GM18508 (cell line): Measurements from ENCODE around the gene FZD7.

Experiments used
- ATAC-seq: cut with Tn5 transposase; IDR thresholded peaks from one replicate; pipeline ENCODE4 v1.9.1; 2021; ENCODE audit warnings: moderate number of reproducible peaks; ENCODE audit not compliant: insufficient read depth, unreplicated experiment

The FZD7 gene

DNA sequence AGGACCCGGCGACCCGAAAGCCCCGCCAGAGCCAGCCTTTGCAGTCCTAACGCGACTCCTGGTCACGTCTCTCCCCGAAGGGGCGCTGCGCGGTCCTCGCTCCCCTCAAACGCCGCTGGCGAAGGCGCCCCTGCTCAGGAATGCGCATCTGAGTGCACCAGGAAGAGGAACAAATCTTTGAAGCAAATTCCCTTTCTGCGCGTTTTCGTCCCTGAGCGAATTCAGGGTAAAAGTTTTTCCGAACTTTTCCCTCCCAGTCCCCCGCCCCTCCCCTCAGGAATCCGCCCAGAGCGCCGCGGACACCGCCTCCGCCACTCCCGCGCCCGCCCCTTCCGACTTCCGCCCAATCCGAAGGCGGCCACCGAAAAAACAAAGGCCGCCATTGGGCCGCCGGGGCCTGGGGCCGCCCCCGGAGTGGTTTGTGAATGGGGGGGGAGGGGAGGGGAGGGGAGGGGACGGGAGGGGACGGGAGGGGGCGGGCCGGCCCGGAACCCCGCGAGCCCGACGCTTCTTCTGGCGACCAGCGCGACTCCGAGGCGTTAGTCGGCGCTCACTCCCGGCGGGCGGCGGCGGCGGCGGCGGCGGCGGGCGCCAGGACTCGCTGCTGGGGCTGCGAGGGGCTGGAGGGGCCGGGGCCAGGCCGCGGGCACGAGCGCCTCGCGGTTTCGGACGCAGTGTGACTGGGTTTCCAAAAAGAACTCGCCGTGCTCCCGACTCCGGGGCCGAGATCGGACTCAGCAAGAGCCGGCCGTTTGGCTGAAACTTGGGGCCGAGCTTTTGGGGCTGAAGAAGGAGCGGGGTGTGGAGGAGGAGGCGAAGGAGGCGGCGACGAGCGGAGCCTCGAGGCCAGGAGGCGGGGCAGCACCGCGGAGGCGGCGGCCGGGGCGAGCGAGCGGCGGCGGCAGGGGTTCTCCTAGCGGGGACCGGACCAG lies at the start of gene FZD7:
TSS of gene FZD7 (plus strand) at position 539 of the 932 bp plus-strand sequence. CDS start 793 bp downstream, outside the sequence.
- no peak for ATAC-seq

DNA sequence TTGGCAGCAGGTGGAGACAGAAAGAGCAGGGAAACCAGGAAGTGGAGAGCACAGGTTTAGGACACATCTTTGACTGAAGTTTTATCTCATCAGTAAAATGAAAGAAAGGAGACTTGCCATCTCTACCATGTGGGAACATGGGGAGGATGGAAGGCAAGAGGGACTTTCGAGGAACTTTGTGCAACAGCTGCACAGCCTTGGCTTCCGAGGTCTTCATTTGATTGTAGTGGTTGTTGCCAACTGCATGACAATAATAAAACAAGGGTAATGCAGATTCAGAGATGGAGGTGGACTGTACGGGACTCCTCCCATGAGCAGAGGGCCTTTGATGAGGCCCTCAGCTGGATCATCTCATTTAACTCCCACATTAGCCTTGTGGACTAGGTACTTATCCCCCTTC lies 49.3 kb upstream of the FZD7 start:
- no peak for ATAC-seq

DNA sequence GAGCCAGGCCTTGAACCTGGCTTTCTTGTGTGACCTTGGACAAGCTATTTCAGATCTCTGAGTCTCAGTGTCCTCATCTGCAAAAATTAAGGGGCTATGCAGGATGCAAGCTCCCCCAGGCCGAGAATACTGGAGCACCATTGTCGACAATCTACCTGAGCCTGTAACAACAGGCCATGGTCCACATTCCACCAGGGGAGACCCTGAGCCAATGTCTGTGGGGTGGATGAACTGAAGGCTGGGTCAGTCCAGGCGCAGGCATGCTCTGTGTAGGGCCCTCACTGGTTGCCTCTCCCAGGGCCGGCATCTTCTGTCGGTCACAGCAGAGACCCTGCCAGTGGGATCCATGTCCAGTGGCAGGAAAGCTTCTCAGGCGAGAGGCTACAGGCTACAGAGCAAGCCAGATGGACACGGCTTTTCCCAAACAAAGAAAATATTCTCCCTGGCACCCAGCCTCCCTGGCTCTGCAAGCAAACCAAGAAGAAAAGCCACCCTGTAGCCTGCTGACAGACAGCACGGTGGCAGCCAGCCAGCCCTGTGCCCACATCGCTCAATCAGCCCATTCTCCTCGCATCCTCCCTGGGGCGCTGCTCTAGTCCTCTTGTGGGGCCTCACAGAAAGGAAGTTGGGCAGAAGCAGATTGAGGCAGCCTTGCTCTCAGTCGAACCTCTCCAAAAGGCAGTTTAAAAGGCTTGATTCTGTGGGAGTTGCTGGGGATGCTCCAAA lies 48.7 kb upstream of the FZD7 start:
- no peak for ATAC-seq

DNA sequence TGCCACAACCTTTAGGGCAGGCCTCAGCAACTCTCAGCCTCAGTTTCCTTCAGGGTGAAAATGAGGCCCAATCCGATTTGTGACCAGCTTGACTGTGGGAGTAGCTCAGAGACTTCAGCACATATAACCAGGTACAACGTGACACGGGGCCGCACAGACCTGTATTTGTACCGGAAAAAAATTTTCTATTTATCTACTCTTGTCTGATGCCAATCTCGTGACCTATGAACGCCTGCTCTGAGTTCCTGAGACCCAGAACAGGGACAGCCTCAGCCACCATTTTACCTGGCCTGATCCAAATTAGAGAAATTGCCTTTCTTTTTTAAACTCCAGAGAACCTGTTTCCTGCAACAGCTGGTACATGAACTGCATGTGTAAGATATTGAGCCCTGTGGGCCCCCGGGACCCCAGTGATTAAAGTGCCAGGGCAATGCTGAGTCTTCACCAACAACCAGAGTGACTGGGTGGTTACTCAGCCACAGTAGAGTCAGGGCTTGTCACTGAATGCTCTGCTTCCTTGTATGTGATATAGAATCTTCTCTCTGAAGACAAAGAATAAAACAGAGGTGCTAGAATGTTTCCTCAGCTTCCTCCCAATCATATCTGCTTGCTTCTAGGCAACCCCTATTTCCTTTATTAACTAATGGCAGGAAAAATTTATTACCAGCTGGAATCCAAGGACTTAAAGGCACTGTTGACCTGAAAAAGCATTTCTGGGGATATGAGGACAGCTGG lies 47.8 kb upstream of the FZD7 start:
- ATAC-seq, result no peak

DNA sequence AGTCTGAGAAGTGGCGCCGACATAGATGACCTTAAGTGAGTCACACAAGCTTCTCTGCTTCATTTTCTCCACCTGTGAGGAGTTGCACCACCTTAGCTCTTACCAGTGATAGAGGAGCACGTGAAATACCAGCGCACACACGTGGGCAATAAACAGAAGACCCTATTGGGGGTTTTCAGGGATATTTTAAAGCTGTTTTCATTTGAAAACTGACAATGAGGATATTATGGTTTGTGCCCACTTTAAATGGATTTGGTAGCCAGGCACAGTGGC lies 47.3 kb upstream of the FZD7 start:
- ATAC-seq, result no peak

DNA sequence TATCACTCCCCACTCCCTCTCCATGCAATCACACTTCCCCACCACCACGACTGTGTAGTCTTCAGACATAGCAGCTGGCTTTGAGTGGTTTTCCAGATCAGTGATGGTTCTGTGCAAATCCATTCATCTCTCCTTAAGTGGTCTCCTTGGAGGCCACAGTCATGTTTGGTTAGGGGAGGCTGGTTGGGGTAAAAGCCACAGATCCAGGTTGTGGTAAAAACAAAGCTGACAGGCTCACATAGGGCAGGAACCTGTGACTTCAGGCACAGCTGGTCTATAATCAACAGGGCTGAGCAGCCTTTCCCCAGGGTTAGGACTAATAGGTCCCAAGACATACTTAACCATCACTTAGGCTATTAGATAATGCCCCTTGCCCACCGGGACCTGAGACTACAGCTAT lies 46.2 kb upstream of the FZD7 start:
- no peak for ATAC-seq

DNA sequence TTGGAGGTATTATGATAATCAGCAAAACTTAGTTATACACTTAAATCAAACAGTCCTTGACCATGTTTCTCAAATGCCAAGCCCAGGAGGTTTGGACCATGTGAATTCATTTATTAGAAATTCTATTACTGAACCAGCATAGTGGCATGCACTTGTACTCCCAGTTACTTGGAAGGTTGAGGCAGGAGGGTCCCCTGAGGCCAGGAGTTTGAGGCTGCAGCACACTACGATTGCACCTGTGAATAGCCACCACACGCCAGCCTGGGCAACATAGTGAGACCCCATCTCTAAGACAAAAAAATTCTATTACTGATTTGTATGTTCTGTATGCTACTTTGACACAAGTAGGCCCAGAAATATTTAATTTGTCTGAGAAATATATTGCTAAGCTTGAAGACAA lies 43.6 kb upstream of the FZD7 start:
- ATAC-seq, result no peak

DNA sequence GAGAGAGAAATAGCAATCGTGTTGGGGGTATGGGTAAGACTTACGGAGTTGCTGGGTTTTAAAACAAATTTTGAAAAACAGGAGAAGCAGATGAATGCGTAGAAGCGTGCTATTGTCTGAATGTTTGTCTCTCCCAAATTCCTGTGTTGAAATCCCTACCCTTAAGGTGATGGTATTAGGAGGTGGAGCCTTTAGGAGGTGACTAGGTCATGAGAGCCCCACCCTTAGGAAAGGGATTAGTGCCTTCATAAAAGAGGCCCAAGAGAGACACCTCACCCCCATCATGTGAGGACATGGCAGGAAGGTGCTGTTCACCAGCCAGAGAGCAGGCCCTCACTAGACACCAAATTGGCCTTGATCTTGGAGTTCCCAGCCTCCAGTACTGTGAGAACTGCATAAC lies 40.7 kb upstream of the FZD7 start:
- ATAC-seq, result no peak

DNA sequence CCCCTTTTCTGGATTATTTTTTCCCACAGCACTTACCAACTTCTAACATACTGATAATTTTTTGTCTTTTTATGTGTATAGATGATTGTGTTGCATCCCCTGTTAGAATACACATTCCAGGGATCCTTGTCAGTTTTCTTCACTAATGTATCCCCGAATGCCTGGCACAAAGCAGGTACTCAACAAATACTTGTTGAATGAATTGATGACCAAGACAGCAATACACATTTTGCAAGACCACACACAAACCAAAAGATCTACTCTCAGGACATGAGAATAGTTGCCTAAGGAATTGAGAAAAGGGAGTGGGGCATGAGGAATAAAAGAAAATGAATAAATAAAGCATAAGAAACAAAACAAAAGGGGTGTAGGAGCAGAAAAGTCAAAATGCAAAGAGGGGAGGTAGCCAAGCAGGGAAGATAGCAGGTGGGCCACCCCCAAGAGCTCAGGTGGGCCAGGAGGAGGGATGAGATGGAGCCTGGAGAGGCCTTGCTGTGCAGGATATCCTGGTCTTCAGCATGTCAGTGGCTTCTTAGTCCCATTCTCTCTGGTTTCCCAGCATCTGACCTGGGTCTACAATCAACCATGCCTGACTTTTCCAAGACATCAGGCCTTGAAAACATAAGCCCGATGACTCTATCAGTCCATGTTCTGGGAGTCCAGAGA lies 38.5 kb upstream of the FZD7 start:
- no peak for ATAC-seq

DNA sequence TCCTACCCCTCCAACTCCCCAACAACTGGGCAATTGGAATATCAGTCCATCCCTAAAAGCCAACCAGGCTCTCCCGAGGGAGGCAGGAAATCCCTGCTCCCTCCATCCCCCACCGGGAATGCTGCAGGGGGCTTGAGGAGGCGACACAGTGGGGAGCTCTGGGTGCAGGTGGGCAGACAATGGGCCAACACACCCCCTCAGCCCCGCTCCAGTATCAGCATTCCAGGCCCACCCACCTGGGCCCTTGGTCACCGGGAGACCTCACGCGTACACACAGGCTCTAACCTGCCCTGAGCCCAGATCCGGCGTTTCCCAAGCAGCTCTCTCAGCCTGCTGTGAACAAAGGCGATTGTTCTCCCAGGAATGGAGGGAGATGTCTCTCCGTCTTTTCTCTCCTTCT lies 37.6 kb upstream of the FZD7 start:
- ATAC-seq, result no peak

DNA sequence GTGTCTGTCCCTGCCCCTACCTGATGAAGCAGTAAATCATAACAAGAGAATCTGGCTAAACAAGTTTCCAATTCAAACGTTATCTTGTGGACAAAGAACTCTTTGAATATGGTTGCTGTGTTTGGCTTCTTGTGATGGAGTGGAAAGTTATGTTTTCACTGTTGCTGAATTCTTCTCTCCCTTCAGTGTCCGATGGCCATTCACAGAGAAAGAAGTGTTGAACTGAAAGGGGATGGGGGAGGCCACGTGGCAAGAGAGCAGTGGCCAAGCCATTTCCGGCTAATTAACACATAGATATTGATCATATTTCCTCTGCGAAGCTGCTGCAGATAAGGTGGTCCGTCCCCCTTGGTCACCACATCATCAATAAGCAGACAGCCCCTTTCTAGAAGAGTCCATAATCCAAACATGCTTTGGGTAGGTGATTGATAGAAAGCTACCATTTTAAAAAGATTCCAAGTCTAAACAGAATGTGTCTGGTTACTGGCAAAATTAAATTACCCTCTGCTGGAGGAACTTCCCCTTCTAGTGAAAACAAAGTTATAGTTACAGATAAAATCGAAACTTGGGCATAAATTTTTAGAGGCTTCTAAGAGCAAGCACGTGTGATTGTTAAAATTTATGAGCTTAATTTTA lies 36.9 kb upstream of the FZD7 start:
- no peak for ATAC-seq

DNA sequence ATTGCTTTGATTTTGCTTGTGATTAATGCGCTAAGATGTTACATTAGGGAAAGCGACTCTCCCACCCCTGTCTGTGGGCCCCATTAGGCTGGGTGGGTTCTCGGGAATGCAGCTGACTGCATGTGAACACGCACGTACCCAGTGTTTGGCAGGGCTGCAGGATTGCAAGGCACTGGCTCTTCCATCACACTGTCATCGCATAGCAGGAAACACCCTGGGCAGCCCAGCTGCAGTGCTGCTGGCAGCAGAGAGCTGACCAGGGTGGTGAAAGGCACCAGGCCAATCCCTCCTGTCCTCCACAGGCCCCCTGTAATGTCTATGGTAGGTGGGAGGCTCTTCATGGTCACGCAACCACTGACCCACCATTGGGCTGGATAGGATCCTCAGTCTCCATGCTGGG lies 34.4 kb upstream of the FZD7 start:
- ATAC-seq, result no peak

DNA sequence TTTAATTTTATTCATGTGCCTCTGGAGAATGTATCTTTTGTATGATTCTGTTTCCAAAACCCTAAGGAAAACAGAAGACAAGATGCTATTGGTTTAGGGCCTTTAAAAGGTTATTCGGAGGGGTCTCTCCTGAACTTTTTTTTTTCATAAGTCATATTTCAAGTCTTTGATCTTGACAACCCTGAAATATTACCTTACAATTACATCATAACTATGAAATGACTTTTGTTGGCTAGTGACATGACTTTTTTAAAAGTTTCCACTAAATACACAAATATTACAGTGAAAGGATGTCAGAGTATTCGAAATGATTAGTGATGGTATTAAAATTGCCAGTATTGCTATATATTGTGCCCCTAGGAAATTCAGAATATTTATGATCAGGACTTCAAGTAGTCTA lies 31.8 kb upstream of the FZD7 start:
- no peak for ATAC-seq

DNA sequence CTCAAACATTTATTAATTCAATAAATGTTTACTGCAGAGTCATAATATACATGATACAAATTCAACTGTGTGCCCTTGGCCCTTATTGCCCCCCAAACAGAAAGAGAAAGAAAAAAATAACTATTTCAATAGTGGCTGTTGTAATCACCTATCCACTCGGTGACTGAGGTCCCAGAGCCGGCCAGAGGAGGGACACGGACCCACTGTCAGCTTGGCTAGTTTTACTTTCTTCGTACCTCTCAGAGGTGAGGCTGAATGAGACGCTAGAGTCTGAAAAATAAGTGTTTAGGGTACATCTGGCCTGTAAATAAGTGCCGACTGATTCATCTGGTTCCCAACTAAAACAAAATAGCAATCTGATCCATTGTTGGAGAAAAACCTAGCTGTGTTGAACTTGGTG lies 31.3 kb upstream of the FZD7 start:
- ATAC-seq, result no peak

DNA sequence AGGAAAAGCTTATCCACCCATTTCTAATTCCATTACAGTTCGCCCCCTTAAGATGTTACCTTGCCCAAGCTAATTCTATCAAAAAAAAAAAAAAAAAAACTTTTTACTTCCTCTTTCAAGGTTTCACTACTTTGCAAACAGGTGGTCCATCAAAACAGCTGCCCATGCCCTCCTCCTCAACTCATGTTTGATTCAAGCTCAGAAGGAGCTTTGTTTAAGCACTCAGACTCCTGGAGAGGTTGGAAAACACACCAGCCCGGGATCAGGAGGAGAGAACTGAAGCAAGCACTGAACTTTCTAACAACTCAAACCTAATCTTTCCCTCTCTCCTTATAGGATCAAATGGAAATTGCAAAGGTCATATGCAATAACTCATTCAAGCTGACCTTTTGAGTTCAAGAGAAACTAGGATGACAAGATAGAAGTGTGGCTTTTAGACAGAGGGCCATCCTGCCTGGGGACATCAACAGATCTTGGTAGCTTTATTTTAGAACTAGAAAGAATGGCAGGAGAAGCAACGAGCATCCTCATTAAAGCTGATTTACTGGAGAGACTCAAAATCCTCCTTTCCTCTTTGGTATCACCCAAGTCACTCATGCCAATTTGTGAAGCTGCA lies 28.3 kb upstream of the FZD7 start:
- no peak for ATAC-seq

DNA sequence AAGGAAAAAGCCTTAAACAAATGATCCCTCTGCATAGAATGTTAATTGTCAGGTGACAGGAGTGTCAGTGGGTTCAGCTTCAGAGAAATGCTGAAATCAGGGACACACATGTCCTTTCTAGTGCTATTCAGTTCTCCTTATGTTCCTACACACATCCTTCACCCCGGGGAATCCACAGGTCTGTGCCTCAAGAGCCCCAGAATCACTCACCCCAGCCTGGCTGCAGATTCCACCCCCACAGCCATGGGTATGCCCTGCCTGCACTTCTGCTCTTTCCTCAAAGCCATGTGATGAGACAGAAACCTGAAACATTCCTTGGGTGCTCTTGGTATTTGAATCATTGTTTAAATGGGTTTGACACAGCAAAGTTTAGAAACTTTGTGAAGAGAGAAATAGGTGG lies 27.4 kb upstream of the FZD7 start:
- ATAC-seq, result no peak

DNA sequence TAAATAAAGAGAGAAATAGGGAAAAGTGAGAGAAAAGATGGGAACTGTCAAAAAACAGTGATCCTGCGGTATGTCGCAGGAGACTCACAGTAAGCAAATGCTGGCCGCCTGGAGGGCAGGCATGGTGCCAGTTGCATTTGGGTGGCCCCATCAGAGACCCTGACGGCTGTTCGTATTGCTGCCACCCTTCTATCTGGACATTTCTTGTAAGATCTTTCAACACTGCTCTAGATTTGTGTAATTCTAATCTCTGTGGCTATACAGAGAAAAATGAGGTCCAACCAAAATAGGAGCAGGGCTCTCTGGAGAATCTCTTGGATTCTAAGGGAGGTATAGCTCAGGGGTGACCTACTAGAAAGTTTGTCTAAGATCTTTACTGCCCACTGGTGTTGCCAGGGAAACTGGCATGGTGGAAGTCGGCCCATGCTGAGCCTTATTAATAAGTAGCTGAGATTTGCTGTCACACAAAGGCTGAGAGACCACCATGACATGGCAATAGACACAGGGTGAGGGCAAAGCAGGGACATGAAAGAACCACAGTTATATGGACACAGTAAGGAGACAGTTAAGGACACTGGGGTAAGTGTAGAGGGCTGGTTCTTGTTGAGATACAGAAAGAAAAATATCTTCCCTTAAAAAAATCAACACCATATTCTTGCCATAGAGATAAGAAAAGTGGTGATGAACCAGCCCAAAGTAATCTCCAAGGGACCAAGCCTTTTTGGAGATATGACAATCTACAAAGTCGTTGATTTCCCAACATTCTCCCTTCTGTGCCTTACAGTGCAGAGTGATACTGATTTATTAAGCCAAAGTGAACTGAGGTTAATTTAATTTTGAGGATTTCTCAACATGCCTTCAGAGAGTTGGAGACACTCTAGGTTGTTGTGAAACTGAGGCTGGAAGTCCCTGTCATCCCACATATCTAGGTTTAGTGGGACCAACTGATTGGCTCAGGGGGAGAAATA lies 26.4 kb upstream of the FZD7 start:
- ATAC-seq, result no peak

DNA sequence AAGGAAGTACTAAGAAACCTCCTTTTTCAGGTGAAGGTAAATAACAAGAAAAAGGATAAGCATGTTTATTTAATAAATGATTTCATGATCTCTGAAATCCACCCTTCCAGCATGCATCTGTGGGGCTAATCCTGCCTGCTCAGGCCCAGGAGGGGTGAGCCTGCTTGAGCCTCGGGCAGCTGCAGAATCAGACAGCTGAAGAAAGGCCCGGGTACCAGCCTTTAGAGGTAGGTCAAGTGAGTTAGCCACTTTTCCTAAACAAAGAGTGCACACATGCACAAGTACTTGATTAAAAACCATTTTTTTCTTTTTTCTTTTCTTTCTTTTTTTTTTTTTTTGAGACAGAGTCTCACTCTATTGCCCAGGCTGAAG lies 25.7 kb upstream of the FZD7 start:
- no peak for ATAC-seq

DNA sequence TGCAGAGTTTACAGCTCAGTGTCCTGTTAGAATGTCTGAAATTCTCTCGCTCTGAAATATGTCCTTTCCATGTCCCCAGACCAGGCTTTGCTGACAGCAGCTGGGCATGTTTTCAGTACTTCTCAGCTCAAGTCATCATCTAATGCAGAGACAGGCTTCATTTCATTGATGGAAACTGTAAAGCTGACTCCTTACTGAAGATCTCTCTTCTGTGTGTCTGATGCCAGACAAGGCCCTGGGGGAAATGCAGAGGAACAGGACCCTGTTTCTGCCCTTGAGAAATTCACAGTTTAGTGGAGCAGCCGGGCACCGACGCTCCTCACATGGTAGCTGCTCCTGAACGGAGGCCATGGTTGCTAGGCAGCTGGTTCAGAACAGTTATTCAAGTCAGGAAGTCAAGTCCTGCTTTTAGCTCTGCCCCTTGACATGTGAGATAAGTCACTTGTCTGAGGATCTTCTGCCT lies 24.6 kb upstream of the FZD7 start:
- ATAC-seq, result no peak
